ENCODE results near the gene LYRM4.
"Not testable (repeated sequence)": the region's sequence is repeated elsewhere in the genome, so short reads cannot be mapped to it uniquely, and the experiment has no call there.

The LYRM4 gene

GRCh38 chr6:5138995-5139827, 121.5 kb downstream of the LYRM4 start:
- DNase-seq, result no peak

- no peak for DNase-seq
These were observed 123.9 kb downstream of the LYRM4 start for GRCh38 chr6:5136851-5137250.

GRCh38 chr6:5135788-5136376, 124.9 kb downstream of the LYRM4 start:
- no peak for DNase-seq

- DNase-seq, result no peak
These were observed 126.8 kb downstream of the LYRM4 start for GRCh38 chr6:5133943-5134342.

GRCh38 chr6:5132731-5133130, 128.0 kb downstream of the LYRM4 start:
- no peak for DNase-seq

GRCh38 chr6:5130135-5130866, 130.4 kb downstream of the LYRM4 start:
- DNase-seq, result no peak

- no peak for DNase-seq
These were observed 132.4 kb downstream of the LYRM4 start for GRCh38 chr6:5128351-5128750.

- no peak for DNase-seq
These were observed 133.6 kb downstream of the LYRM4 start for GRCh38 chr6:5127106-5127687.

GRCh38 chr6:5126214-5126613, 134.5 kb downstream of the LYRM4 start:
- no peak for DNase-seq

GRCh38 chr6:5125152-5126006, 135.4 kb downstream of the LYRM4 start:
- no peak for DNase-seq

GRCh38 chr6:5124526-5124925, 136.2 kb downstream of the LYRM4 start:
- no peak for DNase-seq

GRCh38 chr6:5123296-5124143, 137.2 kb downstream of the LYRM4 start:
- DNase-seq, result no peak

GRCh38 chr6:5122504-5123112, 138.1 kb downstream of the LYRM4 start:
- no peak for DNase-seq

GRCh38 chr6:5121956-5122355, 138.8 kb downstream of the LYRM4 start:
- no peak for DNase-seq

- no peak for DNase-seq
These were observed 139.3 kb downstream of the LYRM4 start for GRCh38 chr6:5121479-5121878.

GRCh38 chr6:5120543-5120942, 140.2 kb downstream of the LYRM4 start:
- not testable (repeated sequence) for DNase-seq

- DNase-seq, result no peak
These were observed 140.7 kb downstream of the LYRM4 start for GRCh38 chr6:5120011-5120410.

GRCh38 chr6:5119090-5119951, 141.4 kb downstream of the LYRM4 start:
- DNase-seq, result no peak

- DNase-seq, result no peak
These were observed 144.3 kb downstream of the LYRM4 start for GRCh38 chr6:5116243-5116991.

Data from NCI-H1092 (cell line).